K562 (cell line): ENCODE measurements around the gene ITGA7. TPM values are rescaled to one million over a fixed set of nuclear protein-coding genes. Genes with fewer than 3 reads are reported as not detected.

Source experiments
- ATAC-seq: fragments of 200-7000 bp; cut with Tn5 transposase; 3 replicates; pipeline ENCODE4 v1.9.1; 2020; ENCODE audit warnings: moderate library complexity
- BruUV-seq: library from RNA; stranded (reverse); fragments of 400-500 nt; replicated peaks from 2 replicates; lab custom pipeline; 2021; lab: Mats Ljungman, UMichigan
- CTCF ChIA-PET: fragments of 300-600 bp; formaldehyde crosslinking; extraction: SDS; loops from one replicate; lab custom pipeline; 2021; ENCODE audit warnings: low intra/inter-chr PET ratio; lab: Yijun Ruan, JAX
- POLR2A ChIA-PET: fragments of 300-600, 350-650 bp; sonication (Branson Sonifier 250); formaldehyde crosslinking; extraction: SDS; loops from one replicate; lab custom pipeline; 2021; ENCODE audit warnings: antibody characterized with exemption, inconsistent platforms; lab: Yijun Ruan, JAX
- DNase-seq, 4 experiments: peaks; one replicate each; pipeline versions ENCODE4 v3.0.0 to v3.0.0-alpha.2; 2011 to 2018; ENCODE audit warnings: low spot score in 3 of 4, mixed read lengths in 3 of 4; ENCODE audit errors: extremely low read depth in 1 of 4
- FAIRE-seq: peaks from 2 replicates; lab custom pipeline; 2011; peaks lifted over from hg19 to GRCh38; lab: Jason Lieb, UNC
- H2AFZ ChIP-seq: 2 replicates; pipeline ENCODE4 v1.6.0; 2011; ENCODE audit warnings: low read depth, low read length, control low read depth, inconsistent platforms
- H3K27ac ChIP-seq: fragments of 200-600 bp; 3 replicates; pipeline ENCODE4 v1.8.0; 2011; ENCODE audit warnings: low read depth, mild to moderate bottlenecking, control low read depth, inconsistent platforms, low read length, moderate library complexity, mixed read lengths; ENCODE audit errors: extremely low read depth
- H3K27me3 ChIP-seq, 2 experiments: fragments of 300-600 bp in 1 of 2; 2 replicates in 1 of 2; 3 replicates in 1 of 2; pipeline versions ENCODE4 v1.6.0 to v1.8.0; 2011; ENCODE audit warnings: inconsistent platforms in 2 of 2, low read length in 2 of 2, mild to moderate bottlenecking in 1 of 2, mixed read lengths in 1 of 2, moderate library complexity in 1 of 2; ENCODE audit not compliant: control insufficient read depth in 2 of 2, insufficient read depth in 2 of 2
- H3K36me3 ChIP-seq: fragments of 300-600 bp; 3 replicates; pipeline ENCODE4 v1.8.0; 2011; ENCODE audit warnings: mild to moderate bottlenecking, low read length, inconsistent platforms; ENCODE audit not compliant: control insufficient read depth, insufficient read depth
- H3K4me1 ChIP-seq, 2 experiments: fragments of 200-600 bp in 1 of 2; replicated peaks in 1 of 2; 2 replicates in 1 of 2; 3 replicates in 1 of 2; pipeline versions ENCODE4 v1.5.1 to v1.8.0; 2011; ENCODE audit warnings: inconsistent platforms in 2 of 2, low read length in 2 of 2, mild to moderate bottlenecking in 1 of 2, mixed read lengths in 1 of 2, moderate library complexity in 1 of 2; ENCODE audit not compliant: control insufficient read depth in 2 of 2, insufficient read depth in 2 of 2
- H3K4me2 ChIP-seq: 2 replicates; pipeline ENCODE4 v1.6.1; 2011; ENCODE audit warnings: low read length, control low read depth, inconsistent platforms, mixed read lengths; ENCODE audit not compliant: insufficient read depth
- H3K4me3 ChIP-seq: fragments of 200-600 bp; sonication (generic), shearing (Covaris generic); 2 replicates; pipeline ENCODE4 v1.5.1; 2016; ENCODE audit warnings: control low read depth, inconsistent platforms
- H3K79me2 ChIP-seq: fragments of 200-600 bp; 3 replicates; pipeline ENCODE4 v1.8.0; 2011; ENCODE audit warnings: low read length, inconsistent platforms; ENCODE audit not compliant: control insufficient read depth, insufficient read depth
- H3K9ac ChIP-seq, 2 experiments: 2 replicates each; pipeline versions ENCODE4 v1.6.0 to v1.6.1; 2011; ENCODE audit warnings: low read depth in 2 of 2, low read length in 2 of 2, control low read depth in 1 of 2, inconsistent platforms in 1 of 2, mild to moderate bottlenecking in 1 of 2, mixed read lengths in 1 of 2; ENCODE audit not compliant: insufficient read depth in 1 of 2
- H3K9me1 ChIP-seq: one replicate; pipeline ENCODE4 v1.6.0; 2011; ENCODE audit warnings: inconsistent platforms, mild to moderate bottlenecking, low read length, moderate library complexity; ENCODE audit not compliant: control insufficient read depth, insufficient read depth
- H3K9me3 ChIP-seq: replicated peaks from 2 replicates; pipeline ENCODE4 v1.5.1; 2011; ENCODE audit warnings: low read depth, low read length, inconsistent platforms; ENCODE audit not compliant: control insufficient read depth, insufficient read depth
- H4K20me1 ChIP-seq: replicated peaks from 2 replicates; pipeline ENCODE4 v1.6.1; 2011; ENCODE audit warnings: low read length, inconsistent platforms, mixed read lengths; ENCODE audit not compliant: control insufficient read depth, insufficient read depth
- GTF2E2 ChIP-seq: fragments of 200-800 bp; sonication (Bioruptor generic); IDR thresholded peaks from 2 replicates; pipeline ENCODE4 v1.6.1; 2016; ENCODE audit warnings: missing genetic modification characterization, missing compliant biosample characterization
- WGBS: fragments of 100-300 bp; shearing (Covaris generic); methylation state at CpG from one replicate; pipeline ENCODE4 v1.1.6; 2016; ENCODE audit warnings: low coverage, mixed read lengths; ENCODE audit not compliant: insufficient coverage; ENCODE audit errors: missing lambda C conversion rate; 5-methylcytosine and 5-hydroxymethylcytosine counted together
- in situ Hi-C: fragments of 300-500 bp; cut with MboI; formaldehyde crosslinking; loops from 4 replicates; pipeline ENCODE4 v1.15.0; 2018; ENCODE audit warnings: inconsistent platforms, mixed read lengths
- intact Hi-C: fragments of 100-400 bp; cut with micrococcal nuclease; formaldehyde crosslinking; loops from 2 replicates; pipeline ENCODE4 v1.14.2; 2022
- polyA plus RNA-seq, 8 experiments: library from polyadenylated mRNA; depleted of rRNA in 4 of 8; stranded (reverse) in 5 of 8; unstranded in 3 of 8; fragments of >200 nt; fragmentation: Nextera tagmentation in 2 of 8; fragmentation: Illumina TruSeq in 1 of 8; extraction: Ambion mirVana in 2 of 8; extraction: Trizol in 1 of 8; gene quantifications; 2 replicates each; pipeline versions ENCODE4 v1.2.1 to v1.2.3, GENCODE V29; 2011 to 2014; ENCODE audit warnings: inconsistent platforms in 1 of 8, missing spikeins in 1 of 8
- total RNA-seq, 7 experiments: library from RNA; depleted of rRNA in 6 of 7; stranded (reverse); fragments of >200 nt in 6 of 7; fragmentation: Illumina TruSeq in 2 of 7; extraction: Trizol in 2 of 7; gene quantifications; 2 replicates each; pipeline versions ENCODE4 v1.2.1 to v1.2.3, GENCODE V29; 2011 to 2021; ENCODE audit warnings: low replicate concordance in 1 of 7
- TF ChIP-seq, protein P1 (sequence below): fragments of 250-450 bp; sonication (Bioruptor Pico); IDR thresholded peaks from 2 replicates; pipeline ENCODE4 v1.8.0; 2021; ENCODE audit warnings: moderate library complexity, mild to moderate bottlenecking, inconsistent platforms
- TF ChIP-seq, protein P2 (sequence below): fragments of 250-450 bp; sonication (Bioruptor Pico); IDR thresholded peaks from 2 replicates; pipeline ENCODE4 v1.9.0; 2021; ENCODE audit warnings: mild to moderate bottlenecking

Gene ITGA7
- total and polyA plus RNA-seq, 9 of the 15 experiments (the other 6 are each of a cell fraction or from before 2014, with no cell fraction given) = 0.11 to 2.3 (median 0.56) TPM; not detected in 1

DNA sequence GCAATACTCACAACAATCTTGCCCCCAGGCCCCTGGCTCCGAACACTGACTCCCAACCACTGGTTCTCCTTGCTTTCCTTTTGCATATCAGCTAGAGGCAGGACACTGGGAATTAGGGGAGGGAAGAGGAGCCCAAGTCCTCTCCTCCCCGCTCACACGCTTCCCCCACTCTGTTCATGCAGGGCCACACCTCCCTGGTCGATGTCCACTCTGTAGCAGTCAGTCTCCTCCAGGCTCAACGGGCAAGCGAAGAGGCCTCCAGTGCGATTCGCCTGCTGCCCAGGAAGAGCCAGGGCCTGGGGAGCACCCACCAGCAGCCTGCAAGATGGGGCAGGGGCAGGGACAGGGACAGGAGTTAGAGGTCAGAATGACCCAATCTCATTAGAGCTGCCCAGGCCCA, 4.8 kb downstream of the ITGA7 start:
- Histone ChIP-seq H3K79me2 (no peaks in the 10 kb centered on the region), H3K36me3 (no peaks in the 10 kb centered on the region), H3K4me3 (no peak overlapping the region), H3K4me1 (peaks cover 3 to 23% of the 10 kb centered on the region in 2 experiments; a peak in 3 of 5 replicates), H3K9me1 (peaks cover 5% of the 10 kb centered on the region), H3K27ac (no peak overlapping the region), H3K4me2 (no peak overlapping the region), H3K9me3 (no peaks in the 10 kb centered on the region), H3K27me3 (peaks cover 16 to 52% of the 10 kb centered on the region in 2 experiments), H4K20me1 (no peaks in the 10 kb centered on the region), H2AFZ (no peak overlapping the region), H3K9ac (peak overlapping the region in 1 of 2 experiments; percentile 43; a peak in 2 of 4 replicates)
- no peak for ATAC-seq
- intact Hi-C loops (no loop called here), in situ Hi-C loops (no loop called here)
- ChIA-PET CTCF (no interaction called here), POLR2A (interaction anchor here (0.7 kb wide), 1 partner anchor 46 kb away, joined by 3 read pairs; no protein-coding TSS in a partner anchor)
- WGBS = 39% methylated on average over 8 of the region's 8 CpGs
- DNase-seq = no peak
- TF ChIP-seq GTF2E2 (tag) = no peak
- TF ChIP-seq, protein P1, sequence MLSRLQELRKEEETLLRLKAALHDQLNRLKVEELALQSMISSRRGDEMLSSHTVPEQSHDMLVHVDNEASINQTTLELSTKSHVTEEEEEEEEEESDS (CRISPR knock-in tag) = no peak
- TF ChIP-seq, protein P2, sequence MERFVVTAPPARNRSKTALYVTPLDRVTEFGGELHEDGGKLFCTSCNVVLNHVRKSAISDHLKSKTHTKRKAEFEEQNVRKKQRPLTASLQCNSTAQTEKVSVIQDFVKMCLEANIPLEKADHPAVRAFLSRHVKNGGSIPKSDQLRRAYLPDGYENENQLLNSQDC = no peak
- peak; percentile 35 for FAIRE-seq
- no TSS peak for BruUV-seq
